Activated gamma-delta T cell treated with Interleukin-2 at 50 U/mL for 16 hours (primary cell): ENCODE measurements around the gene ZNF219.

Experiments used
- DNase-seq: peaks from one replicate; pipeline ENCODE4 v3.0.0-alpha.2; 2020

Gene ZNF219

GRCh38 chr14:21084998-21085853, 13.2 kb downstream of the ZNF219 start:
- no peak for DNase-seq

- no peak for DNase-seq
Measured at GRCh38 chr14:21084396-21084795, 14.1 kb downstream of the ZNF219 start.

GRCh38 chr14:21083565-21084325, 14.7 kb downstream of the ZNF219 start:
- no peak for DNase-seq

- DNase-seq: no peak
Measured at GRCh38 chr14:21081521-21082142, 16.8 kb downstream of the ZNF219 start.

- DNase-seq: no peak
Measured at GRCh38 chr14:21078726-21079125, 19.7 kb downstream of the ZNF219 start.

- no peak for DNase-seq
Measured at GRCh38 chr14:21078287-21078686, 20.2 kb downstream of the ZNF219 start.

GRCh38 chr14:21077672-21078071, 20.8 kb downstream of the ZNF219 start:
- no peak for DNase-seq

GRCh38 chr14:21075719-21076437, 22.6 kb downstream of the ZNF219 start:
- DNase-seq: no peak

- DNase-seq: no peak
Measured at GRCh38 chr14:21074398-21075272, 23.8 kb downstream of the ZNF219 start.

- no peak for DNase-seq
Measured at GRCh38 chr14:21073921-21074320, 24.5 kb downstream of the ZNF219 start.

- no peak for DNase-seq
Measured at GRCh38 chr14:21072781-21073339, 25.6 kb downstream of the ZNF219 start.

- no peak for DNase-seq
Measured at GRCh38 chr14:21072031-21072473, 26.4 kb downstream of the ZNF219 start.

- peak; percentile 41 for DNase-seq
Measured at GRCh38 chr14:21071225-21072030, 27.0 kb downstream of the ZNF219 start.

GRCh38 chr14:21070610-21071224, 27.7 kb downstream of the ZNF219 start:
- no peak for DNase-seq

- DNase-seq: no peak
Measured at GRCh38 chr14:21070083-21070609, 28.3 kb downstream of the ZNF219 start, which contains the start of gene ARHGEF40. Gene ARHGEF40, plus strand, starts transcription at chr14:21070304. Its CDS starts 93 bp downstream, at chr14:21070397.

- no peak for DNase-seq
Measured at GRCh38 chr14:21069388-21070082, 28.9 kb downstream of the ZNF219 start.

- peak; percentile 58 for DNase-seq
Measured at GRCh38 chr14:21068521-21069387, 29.7 kb downstream of the ZNF219 start.
